Measurements from ENCODE around the gene FXYD5. TPM values are rescaled to one million over a fixed set of nuclear protein-coding genes. Genes with fewer than 3 reads are reported as not detected.

Gene FXYD5
- total and polyA plus RNA-seq, 2 donors (not counting 1 experiment from before 2014, with no cell fraction given): 310 to 390 TPM

- no peaks in the 10 kb centered on the region for H3K36me3 ChIP-seq (replicated peaks in 1 of 2; ENCODE audit: control extremely low read depth in 1 of 2, control insufficient read depth in 1 of 2, extremely low read depth in 1 of 2, insufficient read depth in 2 of 2, low read length in 1 of 2)
- TF ChIP-seq EZH2 (IDR thresholded peaks at IDR 0.05; ENCODE audit: borderline replicate concordance, insufficient read depth, low read depth, low read length, poor library complexity, severe bottlenecking) (no peak), CTCF (IDR thresholded peaks at IDR 0.05) (no peak)
- H3K4me1 ChIP-seq (ENCODE audit: control insufficient read depth in 2 of 2, insufficient read depth in 2 of 2, low read length in 2 of 2): peaks cover 3% of the 10 kb centered on the region in 2 donors
- Mint-ChIP-seq H3K27ac (no peak overlapping the region), H3K4me1 (peaks cover 2% of the 10 kb centered on the region), H3K27me3 (peaks cover 9% of the 10 kb centered on the region), H3K4me3 (no peak overlapping the region), H3K9me3 (ENCODE audit: insufficient read depth) (no peaks in the 10 kb centered on the region)
- no peaks in the 10 kb centered on the region for H4K20me1 ChIP-seq (ENCODE audit: control insufficient read depth, insufficient read depth, low read length, poor library complexity, severe bottlenecking)
- H3K9ac ChIP-seq (ENCODE audit: low read length): no peak overlapping the region
- H3K4me2 ChIP-seq (replicated peaks; ENCODE audit: low read depth, low read length, poor library complexity, severe bottlenecking): no peak overlapping the region
- no peak overlapping the region for H3K4me3 ChIP-seq (ENCODE audit: control extremely low read depth in 1 of 5, extremely low read depth in 1 of 5, insufficient read depth in 1 of 5, low read depth in 2 of 5, low read length in 4 of 5)
- DNase-seq (no peak), ATAC-seq (ENCODE audit: low read depth) (no peak)
- H2AFZ ChIP-seq (ENCODE audit: insufficient read depth, low read depth, low read length, poor library complexity, severe bottlenecking): no peak overlapping the region
- ChIA-PET POLR2A (no interaction called here), CTCF (interaction anchor here (0.9 kb wide), 1 partner anchor 106 kb away, joined by 3 read pairs; no protein-coding TSS in a partner anchor)
- H3K79me2 ChIP-seq (ENCODE audit: control insufficient read depth, insufficient read depth, low read length): no peaks in the 10 kb centered on the region
- peaks cover 0 to 15% (median 0%) of the 10 kb centered on the region in 4 experiments for H3K27me3 ChIP-seq (replicated peaks in 1 of 4; ENCODE audit: control extremely low read depth in 1 of 4, control insufficient read depth in 3 of 4, insufficient read depth in 4 of 4, low read length in 3 of 4)
- peaks cover 0 to 12% (median 0%) of the 10 kb centered on the region in 3 donors for H3K9me3 ChIP-seq (ENCODE audit: control extremely low read depth in 1 of 3, control insufficient read depth in 2 of 3, insufficient read depth in 1 of 3, low read length in 2 of 3)
- WGBS (ENCODE audit: insufficient coverage): 73% methylated on average over 22 of the region's 22 CpGs
- intact Hi-C loops (cut with micrococcal nuclease): no loop called here
- no peak overlapping the region for H3K27ac ChIP-seq (ENCODE audit: low read length in 2 of 2)
These were observed 45.0 kb upstream of the FXYD5 start for GRCh38 chr19:35109395-35110112.

GRCh38 chr19:35110974-35111373 lies 43.6 kb upstream of the FXYD5 start:
- intact Hi-C loops (cut with micrococcal nuclease): no loop called here
- Histone ChIP-seq H3K4me3 (ENCODE audit: control extremely low read depth in 1 of 5, extremely low read depth in 1 of 5, insufficient read depth in 1 of 5, low read depth in 2 of 5, low read length in 4 of 5) (no peak overlapping the region), H3K9me3 (ENCODE audit: control extremely low read depth in 1 of 3, control insufficient read depth in 2 of 3, insufficient read depth in 1 of 3, low read length in 2 of 3) (peaks cover 0 to 8% (median 0%) of the 10 kb centered on the region in 3 donors), H4K20me1 (ENCODE audit: control insufficient read depth, insufficient read depth, low read length, poor library complexity, severe bottlenecking) (no peaks in the 10 kb centered on the region), H3K9ac (ENCODE audit: low read length) (no peak overlapping the region), H3K27me3 (replicated peaks in 1 of 4; ENCODE audit: control extremely low read depth in 1 of 4, control insufficient read depth in 3 of 4, insufficient read depth in 4 of 4, low read length in 3 of 4) (peaks cover 0 to 27% (median 2%) of the 10 kb centered on the region in 4 experiments), H3K27ac (ENCODE audit: low read length in 2 of 2) (no peak overlapping the region), H3K79me2 (ENCODE audit: control insufficient read depth, insufficient read depth, low read length) (no peaks in the 10 kb centered on the region), H3K36me3 (replicated peaks in 1 of 2; ENCODE audit: control extremely low read depth in 1 of 2, control insufficient read depth in 1 of 2, extremely low read depth in 1 of 2, insufficient read depth in 2 of 2, low read length in 1 of 2) (no peaks in the 10 kb centered on the region), H2AFZ (ENCODE audit: insufficient read depth, low read depth, low read length, poor library complexity, severe bottlenecking) (no peak overlapping the region), H3K4me1 (ENCODE audit: control insufficient read depth in 2 of 2, insufficient read depth in 2 of 2, low read length in 2 of 2) (peaks cover 7 to 9% of the 10 kb centered on the region in 2 donors), H3K4me2 (replicated peaks; ENCODE audit: low read depth, low read length, poor library complexity, severe bottlenecking) (no peak overlapping the region)
- no peak overlapping the region for H3K4me3 Mint-ChIP-seq
- TF ChIP-seq CTCF (IDR thresholded peaks at IDR 0.05) (no peak), EZH2 (IDR thresholded peaks at IDR 0.05; ENCODE audit: borderline replicate concordance, insufficient read depth, low read depth, low read length, poor library complexity, severe bottlenecking) (no peak)
- H3K27me3 Mint-ChIP-seq: peaks cover 11% of the 10 kb centered on the region
- no peak for ATAC-seq (ENCODE audit: low read depth)
- ChIA-PET POLR2A (no interaction called here), CTCF (interaction anchor here (0.7 to 1.0 kb wide), 4 partner anchors 13 to 104 kb away, joined by 3 read pairs; no protein-coding TSS in a partner anchor)
- no peak overlapping the region for H3K27ac Mint-ChIP-seq
- peaks cover 8% of the 10 kb centered on the region for H3K4me1 Mint-ChIP-seq
- no peaks in the 10 kb centered on the region for H3K9me3 Mint-ChIP-seq (ENCODE audit: insufficient read depth)
- no peak for DNase-seq
- 87% methylated on average over 4 of the region's 9 CpGs for WGBS (ENCODE audit: insufficient coverage)

Data from B cell (primary cell).